Measurements from ENCODE around the gene RNF17. TPM values are rescaled to one million over a fixed set of nuclear protein-coding genes. Genes with fewer than 3 reads are reported as not detected.

The RNF17 gene
- total and polyA plus RNA-seq, 10 of the 15 experiments (the other 5 are each of a cell fraction or from before 2014, with no cell fraction given) = not detected

DNA sequence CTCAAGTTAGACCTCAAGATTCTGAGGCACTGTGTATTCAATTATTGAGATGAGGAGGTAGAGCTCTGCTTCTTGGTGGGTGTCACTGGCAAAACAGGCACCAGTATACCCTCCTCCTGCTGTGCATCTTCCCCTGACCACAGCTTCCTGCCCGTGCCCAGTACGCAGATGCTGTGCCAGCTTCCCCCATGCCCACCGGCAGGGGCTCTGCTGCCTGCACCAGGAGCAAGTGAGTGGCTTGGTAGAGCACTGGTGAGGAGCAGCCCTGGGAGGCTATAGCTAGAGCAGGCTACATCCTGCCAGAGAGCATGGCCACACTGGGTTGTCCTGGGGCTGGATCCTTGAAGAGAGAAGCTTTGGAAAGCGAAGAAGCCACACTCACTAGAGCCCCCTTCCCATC is 21.0 kb upstream of the RNF17 start:
- no peak overlapping the region for H3K9ac ChIP-seq (ENCODE audit: control insufficient read depth, insufficient read depth, low read length)
- CTCF ChIA-PET = interaction anchor here (0.9 to 1.8 kb wide), 2 partner anchors 28 to 49 kb away, joined by 3 to 6 read pairs; no protein-coding TSS in a partner anchor
- WGBS (ENCODE audit: insufficient coverage, insufficient replicate concordance, low lambda C conversion rate, missing lambda C conversion rate) = 0% methylated on average over 4 of the region's 4 CpGs
- RAD21 ChIA-PET (ENCODE audit: unreplicated experiment) = no interaction called here
- H3K79me2 ChIP-seq (ENCODE audit: control insufficient read depth, insufficient read depth, low read length) = no peaks in the 10 kb centered on the region
- no peak for FAIRE-seq
- POLR2A ChIA-PET = no interaction called here
- H2AFZ ChIP-seq (ENCODE audit: control insufficient read depth, low read depth, low read length) = no peak overlapping the region
- no peak overlapping the region for H3K4me2 ChIP-seq (ENCODE audit: control insufficient read depth, insufficient read depth)
- SMC1A ChIA-PET (ENCODE audit: uncharacterized antibody, unreplicated experiment) = no interaction called here
- no peak for DNase-seq (ENCODE audit: low read depth, low spot score)
- in situ Hi-C loops (cut with MboI) (no loop called here), intact Hi-C loops (cut with micrococcal nuclease; ENCODE audit: unreplicated experiment) (loop anchor here (10.0 kb wide), 1 partner anchor 252 kb away; no protein-coding TSS in a partner anchor)
- ATAC-seq = no peak
- TF ChIP-seq ZNF274 (IDR thresholded peaks at IDR 0.05; ENCODE audit: insufficient read depth, insufficient read length) (no peak), RCOR1 (conservative IDR thresholded peaks at IDR 0.05; ENCODE audit: low read depth, low read length) (no peak), NFXL1 (IDR thresholded peaks at IDR 0.05; ENCODE audit: borderline replicate concordance) (no peak), IKZF1 (conservative IDR thresholded peaks at IDR 0.05) (no peak), ZNF384 (IDR thresholded peaks at IDR 0.05; ENCODE audit: borderline replicate concordance, low read depth, low read length) (no peak), RAD51 (IDR thresholded peaks at IDR 0.05) (no peak)
- TF ChIP-seq, protein P1, sequence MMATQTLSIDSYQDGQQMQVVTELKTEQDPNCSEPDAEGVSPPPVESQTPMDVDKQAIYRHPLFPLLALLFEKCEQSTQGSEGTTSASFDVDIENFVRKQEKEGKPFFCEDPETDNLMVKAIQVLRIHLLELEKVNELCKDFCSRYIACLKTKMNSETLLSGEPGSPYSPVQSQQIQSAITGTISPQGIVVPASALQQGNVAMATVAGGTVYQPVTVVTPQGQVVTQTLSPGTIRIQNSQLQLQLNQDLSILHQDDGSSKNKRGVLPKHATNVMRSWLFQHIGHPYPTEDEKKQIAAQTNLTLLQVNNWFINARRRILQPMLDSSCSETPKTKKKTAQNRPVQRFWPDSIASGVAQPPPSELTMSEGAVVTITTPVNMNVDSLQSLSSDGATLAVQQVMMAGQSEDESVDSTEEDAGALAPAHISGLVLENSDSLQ (IDR thresholded peaks at IDR 0.05) = no peak
- H3K27ac ChIP-seq (ENCODE audit: control insufficient read depth, insufficient read depth) = no peak overlapping the region
- H4K20me1 ChIP-seq (ENCODE audit: control insufficient read depth, insufficient read depth) = no peaks in the 10 kb centered on the region
- H3K27me3 ChIP-seq (replicated peaks in 1 of 2; ENCODE audit: control insufficient read depth in 2 of 2, insufficient read depth in 2 of 2, low read length in 1 of 2) = peaks cover 5 to 23% of the 10 kb centered on the region in 2 experiments
- H3K4me1 ChIP-seq (ENCODE audit: control insufficient read depth, insufficient read depth, low read length) = no peaks in the 10 kb centered on the region
- BruUV-seq (replicated peaks) = no TSS peak
- no peaks in the 10 kb centered on the region for H3K36me3 ChIP-seq (ENCODE audit: control insufficient read depth in 2 of 2, insufficient read depth in 2 of 2, low read length in 1 of 2)
- no peaks in the 10 kb centered on the region for H3K9me3 ChIP-seq (replicated peaks; ENCODE audit: control insufficient read depth, insufficient read depth, low read length)
- H3K4me3 ChIP-seq = no peak overlapping the region

GRCh38 chr13:24744247-24744646 is 19.7 kb upstream of the RNF17 start:
- RAD21 ChIA-PET (ENCODE audit: unreplicated experiment) = no interaction called here
- POLR2A ChIA-PET = no interaction called here
- H3K36me3 ChIP-seq (ENCODE audit: control insufficient read depth in 2 of 2, insufficient read depth in 2 of 2, low read length in 1 of 2) = no peaks in the 10 kb centered on the region
- SMC1A ChIA-PET (ENCODE audit: uncharacterized antibody, unreplicated experiment) = no interaction called here
- H3K9ac ChIP-seq (ENCODE audit: control insufficient read depth, insufficient read depth, low read length) = no peak overlapping the region
- no peaks in the 10 kb centered on the region for H4K20me1 ChIP-seq (ENCODE audit: control insufficient read depth, insufficient read depth)
- CTCF ChIA-PET = interaction anchor here (1.8 kb wide), 1 partner anchor 51 kb away, joined by 6 read pairs; no protein-coding TSS in a partner anchor
- no peak overlapping the region for H2AFZ ChIP-seq (ENCODE audit: control insufficient read depth, low read depth, low read length)
- no peak overlapping the region for H3K4me3 ChIP-seq
- ATAC-seq = no peak
- TF ChIP-seq BACH1 (IDR thresholded peaks at IDR 0.05; ENCODE audit: borderline replicate concordance) = no peak
- no peak overlapping the region for H3K4me2 ChIP-seq (ENCODE audit: control insufficient read depth, insufficient read depth)
- in situ Hi-C loops (cut with MboI) (no loop called here), intact Hi-C loops (cut with micrococcal nuclease; ENCODE audit: unreplicated experiment) (loop anchor here (10.0 kb wide), 1 partner anchor 251 kb away; no protein-coding TSS in a partner anchor)
- BruUV-seq (replicated peaks) = no TSS peak
- no peaks in the 10 kb centered on the region for H3K4me1 ChIP-seq (ENCODE audit: control insufficient read depth, insufficient read depth, low read length)
- no peak overlapping the region for H3K27ac ChIP-seq (ENCODE audit: control insufficient read depth, insufficient read depth)
- DNase-seq (ENCODE audit: low read depth, low spot score) = no peak
- no peaks in the 10 kb centered on the region for H3K9me3 ChIP-seq (replicated peaks; ENCODE audit: control insufficient read depth, insufficient read depth, low read length)
- H3K27me3 ChIP-seq (replicated peaks in 1 of 2; ENCODE audit: control insufficient read depth in 2 of 2, insufficient read depth in 2 of 2, low read length in 1 of 2) = peaks cover 10 to 24% of the 10 kb centered on the region in 2 experiments
- no peak for FAIRE-seq
- 0% methylated on average over 6 of the region's 6 CpGs for WGBS (ENCODE audit: insufficient coverage, insufficient replicate concordance, low lambda C conversion rate, missing lambda C conversion rate)
- no peaks in the 10 kb centered on the region for H3K79me2 ChIP-seq (ENCODE audit: control insufficient read depth, insufficient read depth, low read length)

Measured in GM12878 (cell line).